ENCODE results near the gene EDIL3.

DNA sequence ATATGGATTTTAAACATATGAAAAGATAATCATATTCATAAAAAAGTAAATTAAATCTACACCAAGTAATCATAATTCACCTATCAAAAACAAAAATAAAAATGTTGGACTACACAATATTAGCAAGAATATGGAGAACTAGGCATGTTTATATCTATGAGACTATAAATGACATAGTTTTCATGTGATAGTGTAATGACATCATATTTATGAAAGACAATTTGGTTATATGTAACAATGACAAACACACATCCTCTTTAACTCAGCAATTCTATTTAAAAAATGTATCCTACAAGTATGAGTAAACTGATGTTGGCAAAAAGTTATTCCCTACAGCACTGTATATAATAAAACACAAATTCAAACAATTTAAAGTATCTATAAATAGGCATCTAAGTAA is 312.3 kb downstream of the EDIL3 start:
- TF ChIP-seq POLR2A (IDR thresholded peaks at IDR 0.05; ENCODE audit: low read depth, low read length) = no peak
- TF ChIP-seq TAF1 (IDR thresholded peaks at IDR 0.05; ENCODE audit: borderline replicate concordance, low read depth, low read length) = no peak
- no peak for TF ChIP-seq POLR2AphosphoS5 (IDR thresholded peaks at IDR 0.05; ENCODE audit: low read depth, low read length)
